NK-92 (cell line): ENCODE data around the gene PROC.

Experiments
- DNase-seq: peaks from one replicate; lab custom pipeline; 2025; ENCODE audit not compliant: unreplicated experiment; lab: John Stamatoyannopoulos, UW

Gene PROC

GRCh38 chr2:127454595-127455565, 36.7 kb downstream of the PROC start:
- DNase-seq: no peak

GRCh38 chr2:127455566-127456493, 37.6 kb downstream of the PROC start:
- DNase-seq: no peak

- DNase-seq: no peak
These were observed 38.7 kb downstream of the PROC start for GRCh38 chr2:127456960-127457359.

GRCh38 chr2:127462461-127462860, 44.2 kb downstream of the PROC start:
- DNase-seq: no peak

GRCh38 chr2:127463155-127463991, 45.1 kb downstream of the PROC start:
- no peak for DNase-seq

GRCh38 chr2:127464470-127465257, 46.4 kb downstream of the PROC start:
- DNase-seq: no peak

GRCh38 chr2:127465258-127465657, 47.0 kb downstream of the PROC start:
- DNase-seq: no peak

- no peak for DNase-seq
These were observed 50.8 kb downstream of the PROC start for GRCh38 chr2:127469051-127469450.

GRCh38 chr2:127469974-127470373, 51.7 kb downstream of the PROC start:
- no peak for DNase-seq

- DNase-seq: no peak
These were observed 53.2 kb downstream of the PROC start for GRCh38 chr2:127471286-127471988.

- no peak for DNase-seq
These were observed 54.0 kb downstream of the PROC start for GRCh38 chr2:127472268-127472667.

- DNase-seq: no peak
These were observed 57.6 kb downstream of the PROC start for GRCh38 chr2:127475788-127476187.
